Caco-2 (cell line): ENCODE results near the gene SLC43A3. TPM values are rescaled to one million over a fixed set of nuclear protein-coding genes. Genes with fewer than 3 reads are reported as not detected.

Source experiments
- BruUV-seq: library from RNA; stranded (reverse); fragments of 400-500 nt; replicated peaks from 2 replicates; lab custom pipeline; 2021; lab: Mats Ljungman, UMichigan
- CTCF ChIA-PET: fragments of 300-600 bp; sonication (Branson Sonifier 250); formaldehyde crosslinking; loops from one replicate; lab custom pipeline; 2022; ENCODE audit warnings: antibody characterized with exemption; lab: Charles Lee
- POLR2A ChIA-PET: fragments of 300-600 bp; sonication (Branson Sonifier 250); formaldehyde crosslinking; loops from one replicate; lab custom pipeline; 2022; ENCODE audit warnings: antibody characterized with exemption; lab: Charles Lee
- DNase-seq, 2 experiments: peaks; one replicate each; pipeline versions ENCODE4 v3.0.0 to v3.0.0-alpha.2; 2020 to 2022
- H3K27me3 ChIP-seq: replicated peaks from 2 replicates; pipeline ENCODE4 v1.6.0; 2011; ENCODE audit warnings: low read length; ENCODE audit not compliant: control insufficient read depth, insufficient read depth
- H3K36me3 ChIP-seq: 2 replicates; pipeline ENCODE4 v1.5.1; 2011; ENCODE audit warnings: low read length; ENCODE audit not compliant: control insufficient read depth, insufficient read depth
- H3K4me1 ChIP-seq: fragments of 250-450 bp; sonication (Bioruptor Pico); 2 replicates; pipeline ENCODE4 v1.5.1; 2020; ENCODE audit warnings: mild to moderate bottlenecking
- H3K4me3 ChIP-seq: 2 replicates; pipeline ENCODE4 v1.5.1; 2011; ENCODE audit warnings: low read depth, mild to moderate bottlenecking, control low read depth, low read length
- H3K9me3 ChIP-seq: fragments of 250-450 bp; sonication (Bioruptor Pico); 2 replicates; pipeline ENCODE4 v1.5.1; 2020; ENCODE audit warnings: mild to moderate bottlenecking, moderate library complexity
- H3K27ac Mint-ChIP-seq: one replicate; pipeline ENCODE4 v1.8.0; 2022; ENCODE audit warnings: mixed read lengths; ENCODE audit not compliant: unreplicated experiment
- H3K27me3 Mint-ChIP-seq: one replicate; pipeline ENCODE4 v1.8.0; 2022; ENCODE audit warnings: mixed read lengths; ENCODE audit not compliant: insufficient read depth, unreplicated experiment
- H3K36me3 Mint-ChIP-seq: one replicate; pipeline ENCODE4 v1.8.0; 2022; ENCODE audit warnings: mild to moderate bottlenecking, mixed read lengths; ENCODE audit not compliant: insufficient read depth, unreplicated experiment
- H3K4me1 Mint-ChIP-seq: one replicate; pipeline ENCODE4 v1.8.0; 2022; ENCODE audit warnings: low read depth, mixed read lengths; ENCODE audit not compliant: unreplicated experiment
- H3K4me3 Mint-ChIP-seq: one replicate; pipeline ENCODE4 v1.8.0; 2022; ENCODE audit warnings: mild to moderate bottlenecking, moderate library complexity, mixed read lengths; ENCODE audit not compliant: unreplicated experiment
- H3K9me3 Mint-ChIP-seq: one replicate; pipeline ENCODE4 v1.8.0; 2022; ENCODE audit warnings: mixed read lengths; ENCODE audit not compliant: unreplicated experiment
- CTCF ChIP-seq, 2 experiments: fragments of 200-600 bp in 1 of 2; IDR thresholded peaks; 1 replicate in 1 of 2; 2 replicates in 1 of 2; pipeline versions ENCODE4 v1.5.1 to v1.8.0; 2011 to 2022; ENCODE audit warnings: antibody characterized with exemption in 1 of 2, control low read depth in 1 of 2, inconsistent platforms in 1 of 2, low read depth in 1 of 2, low read length in 1 of 2, mild to moderate bottlenecking in 1 of 2, moderate library complexity in 1 of 2; ENCODE audit not compliant: insufficient read depth in 1 of 2, severe bottlenecking in 1 of 2, unreplicated experiment in 1 of 2
- intact Hi-C: fragments of 100-400 bp; cut with micrococcal nuclease; formaldehyde crosslinking; loops from one replicate; pipeline ENCODE4 v1.10.0; 2022; ENCODE audit not compliant: unreplicated experiment
- total RNA-seq: library from RNA; stranded (reverse); gene quantifications from 2 replicates; pipeline ENCODE4 v1.2.3, GENCODE V29; 2022

SLC43A3 gene
- total RNA-seq, 1 experiment from 2014 or later = not detected

GRCh38 chr11:57376095-57377090, 50.5 kb downstream of the SLC43A3 start:
- H3K4me3 ChIP-seq = no peak overlapping the region
- Mint-ChIP-seq H3K9me3 (no peaks in the 10 kb centered on the region), H3K4me1 (no peaks in the 10 kb centered on the region), H3K4me3 (no peak overlapping the region), H3K27ac (no peak overlapping the region), H3K27me3 (peaks cover 6% of the 10 kb centered on the region), H3K36me3 (no peaks in the 10 kb centered on the region)
- H3K9me3 ChIP-seq = no peaks in the 10 kb centered on the region
- H3K36me3 ChIP-seq = no peaks in the 10 kb centered on the region
- intact Hi-C loops = no loop called here
- no peaks in the 10 kb centered on the region for H3K4me1 ChIP-seq
- DNase-seq = no peak
- H3K27me3 ChIP-seq = no peaks in the 10 kb centered on the region
- ChIA-PET CTCF (no interaction called here), POLR2A (no interaction called here)
- no peak for TF ChIP-seq CTCF (IDR thresholded peaks at IDR 0.05; ENCODE audit: insufficient read depth in 1 of 2, low read depth in 1 of 2, low read length in 1 of 2, severe bottlenecking in 1 of 2, unreplicated experiment in 1 of 2)
- BruUV-seq = no TSS peak

DNA sequence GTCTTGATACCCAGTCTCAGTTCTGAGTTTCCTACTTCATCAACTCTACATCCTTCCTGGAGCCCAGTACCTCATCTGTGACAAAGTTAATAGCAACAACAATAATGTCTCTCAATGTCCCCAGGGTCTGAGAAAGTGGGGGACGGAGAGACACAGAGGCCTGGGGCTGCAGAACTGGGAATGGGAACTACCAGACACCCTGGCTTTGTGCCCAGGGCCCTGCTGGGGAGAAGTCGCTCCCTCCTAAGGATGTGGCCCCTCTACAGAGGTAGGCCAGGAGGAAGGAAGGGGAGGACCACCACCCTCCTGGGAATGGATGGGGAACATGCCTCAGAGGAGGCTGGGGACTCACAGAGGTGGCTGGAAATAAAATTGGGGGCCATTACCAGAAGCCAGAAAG, 51.4 kb downstream of the SLC43A3 start:
- Histone ChIP-seq H3K36me3 (no peaks in the 10 kb centered on the region), H3K27me3 (no peaks in the 10 kb centered on the region), H3K4me1 (no peaks in the 10 kb centered on the region), H3K9me3 (no peaks in the 10 kb centered on the region), H3K4me3 (no peak overlapping the region)
- H3K4me3 Mint-ChIP-seq = no peak overlapping the region
- ChIA-PET POLR2A (no interaction called here), CTCF (no interaction called here)
- H3K27ac Mint-ChIP-seq = no peak overlapping the region
- H3K36me3 Mint-ChIP-seq = no peaks in the 10 kb centered on the region
- intact Hi-C loops = no loop called here
- no TSS peak for BruUV-seq
- no peak for TF ChIP-seq CTCF (IDR thresholded peaks at IDR 0.05; ENCODE audit: insufficient read depth in 1 of 2, low read depth in 1 of 2, low read length in 1 of 2, severe bottlenecking in 1 of 2, unreplicated experiment in 1 of 2)
- no peak for DNase-seq
- H3K27me3 Mint-ChIP-seq = peaks cover 6% of the 10 kb centered on the region
- H3K4me1 Mint-ChIP-seq = no peaks in the 10 kb centered on the region
- no peaks in the 10 kb centered on the region for H3K9me3 Mint-ChIP-seq

DNA sequence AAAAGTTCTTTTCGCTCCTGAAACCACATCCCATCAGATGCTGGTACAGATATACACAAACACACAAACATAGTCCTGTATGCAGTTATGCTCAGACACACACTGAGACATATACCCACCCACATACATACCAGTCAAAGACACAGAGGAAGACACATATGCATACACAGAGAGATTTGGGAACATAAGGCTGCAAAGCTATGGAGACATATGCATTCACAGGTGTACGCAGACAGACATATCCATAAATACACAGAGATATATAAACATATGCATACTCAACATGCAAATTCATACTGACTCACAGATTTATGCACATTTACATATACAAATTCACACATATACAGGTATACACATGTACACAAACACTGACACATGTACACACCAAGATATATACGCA, 52.0 kb downstream of the SLC43A3 start:
- Histone ChIP-seq H3K4me1 (no peaks in the 10 kb centered on the region), H3K36me3 (no peaks in the 10 kb centered on the region), H3K4me3 (no peak overlapping the region), H3K27me3 (no peaks in the 10 kb centered on the region), H3K9me3 (no peaks in the 10 kb centered on the region)
- no peaks in the 10 kb centered on the region for H3K36me3 Mint-ChIP-seq
- no peak overlapping the region for H3K27ac Mint-ChIP-seq
- CTCF ChIA-PET = no interaction called here
- DNase-seq = no peak
- H3K4me3 Mint-ChIP-seq = no peak overlapping the region
- H3K27me3 Mint-ChIP-seq = peaks cover 3% of the 10 kb centered on the region
- H3K9me3 Mint-ChIP-seq = no peaks in the 10 kb centered on the region
- no peak for TF ChIP-seq CTCF (IDR thresholded peaks at IDR 0.05; ENCODE audit: insufficient read depth in 1 of 2, low read depth in 1 of 2, low read length in 1 of 2, severe bottlenecking in 1 of 2, unreplicated experiment in 1 of 2)
- no TSS peak for BruUV-seq
- POLR2A ChIA-PET = no interaction called here
- intact Hi-C loops = no loop called here
- H3K4me1 Mint-ChIP-seq = no peaks in the 10 kb centered on the region
